GM21717 (cell line): ENCODE data around the gene FYN.

Source experiments
- ATAC-seq: cut with Tn5 transposase; IDR thresholded peaks from one replicate; pipeline ENCODE4 v1.9.1; 2021; ENCODE audit warnings: mild to moderate bottlenecking, moderate library complexity; ENCODE audit not compliant: unreplicated experiment

The FYN gene

GRCh38 chr6:111884068-111884467 is 10.8 kb upstream of the FYN start:
- no peak for ATAC-seq

- ATAC-seq: no peak
Observed at GRCh38 chr6:111880181-111880888, 7.1 kb upstream of the FYN start.

GRCh38 chr6:111875741-111876140 is 2.5 kb upstream of the FYN start:
- no peak for ATAC-seq

GRCh38 chr6:111874025-111874415 is 768 bp upstream of the FYN start:
- no peak for ATAC-seq

GRCh38 chr6:111872401-111873177 is 663 bp downstream of the FYN start:
- peak; percentile 23 for ATAC-seq

GRCh38 chr6:111871725-111872400 is 1.4 kb downstream of the FYN start:
- ATAC-seq: no peak

GRCh38 chr6:111871207-111871606 is 2.0 kb downstream of the FYN start:
- no peak for ATAC-seq

- ATAC-seq: no peak
Observed at GRCh38 chr6:111870742-111871064, 2.5 kb downstream of the FYN start.

GRCh38 chr6:111870051-111870741 is 3.1 kb downstream of the FYN start:
- ATAC-seq: no peak

GRCh38 chr6:111866857-111867256 is 6.4 kb downstream of the FYN start:
- ATAC-seq: no peak

- ATAC-seq: no peak
Observed at GRCh38 chr6:111865909-111866546, 7.2 kb downstream of the FYN start.

- no peak for ATAC-seq
Observed at GRCh38 chr6:111865049-111865585, 8.1 kb downstream of the FYN start.

- ATAC-seq: no peak
Observed at GRCh38 chr6:111864138-111865048, 8.9 kb downstream of the FYN start.

GRCh38 chr6:111862741-111863140 is 10.5 kb downstream of the FYN start:
- ATAC-seq: no peak

- ATAC-seq: no peak
Observed at GRCh38 chr6:111862314-111862713, 10.9 kb downstream of the FYN start.

GRCh38 chr6:111861431-111861885 is 11.8 kb downstream of the FYN start:
- no peak for ATAC-seq

GRCh38 chr6:111858347-111858746 is 14.9 kb downstream of the FYN start:
- no peak for ATAC-seq

GRCh38 chr6:111857674-111858337 is 15.4 kb downstream of the FYN start:
- no peak for ATAC-seq

GRCh38 chr6:111855753-111856152 is 17.5 kb downstream of the FYN start:
- no peak for ATAC-seq
